ENCODE results near the gene EIF3L. TPM values are rescaled to one million over a fixed set of nuclear protein-coding genes. Genes with fewer than 3 reads are reported as not detected.

Gene EIF3L
- total and polyA plus RNA-seq, 2 of the 8 experiments (the other 6 are each of a cell fraction or from before 2014, with no cell fraction given), result 639 to 886 TPM

- POLR2A ChIA-PET (ENCODE audit: partially characterized antibody), result interaction anchor here (0.6 to 4.3 kb wide), 10 partner anchors 8 to 45 kb away, joined by 3 to 24 read pairs (median 4); partner anchors contain the start of genes ANKRD54, GALR3 and GCAT
- CTCF ChIA-PET (ENCODE audit: partially characterized antibody), result interaction anchor here (1.5 to 5.6 kb wide), 3 partner anchors 10 to 35 kb away, joined by 4 to 38 read pairs (median 29); no protein-coding TSS in a partner anchor
- no peak overlapping the region for H3K14ac ChIP-seq (ENCODE audit: insufficient read length)
- H3K23me2 ChIP-seq (ENCODE audit: low read depth, low read length), result peaks cover 9% of the 10 kb centered on the region
- no peak overlapping the region for H4K8ac ChIP-seq (ENCODE audit: extremely low read depth, insufficient read depth, low read length)
- H3K27ac ChIP-seq (ENCODE audit: low read depth, low read length), result no peak overlapping the region
- H3K79me2 ChIP-seq (ENCODE audit: control insufficient read depth in 1 of 2, insufficient read depth in 2 of 2, low read length in 2 of 2), result peaks cover 9 to 67% of the 10 kb centered on the region in 2 experiments
- H2BK120ac ChIP-seq (replicated peaks; ENCODE audit: low read depth, low read length), result no peak overlapping the region
- no peak overlapping the region for H3K4me3 ChIP-seq (ENCODE audit: extremely low read depth in 1 of 4, insufficient read depth in 2 of 4, low read depth in 3 of 4, low read length in 4 of 4)
- no peak overlapping the region for H3K4ac ChIP-seq (replicated peaks; ENCODE audit: insufficient read length, low read depth, low read length)
- no peak overlapping the region for H3K18ac ChIP-seq (ENCODE audit: extremely low read depth, low read length)
- H2BK12ac ChIP-seq (ENCODE audit: low read depth, low read length), result no peak overlapping the region
- DNase-seq (ENCODE audit: low read depth in 1 of 2, low spot score in 2 of 2) (no peak), FAIRE-seq (no peak)
- no peak overlapping the region for H3K23ac ChIP-seq (ENCODE audit: insufficient read length)
- no peak overlapping the region for H2BK15ac ChIP-seq (ENCODE audit: low read length)
- no peak overlapping the region for H3K4me2 ChIP-seq (ENCODE audit: insufficient read depth in 1 of 2, low read depth in 2 of 2, low read length in 2 of 2)
- H2BK20ac ChIP-seq (ENCODE audit: low read length), result no peak overlapping the region
- peaks cover 10% of the 10 kb centered on the region for H3K79me1 ChIP-seq (ENCODE audit: low read depth, low read length)
- H2AFZ ChIP-seq (ENCODE audit: low read length), result no peak overlapping the region
- H3K27me3 ChIP-seq (replicated peaks in 1 of 4; ENCODE audit: control insufficient read depth in 3 of 4, extremely low read depth in 1 of 4, insufficient read depth in 3 of 4, low read length in 3 of 4), result no peaks in the 10 kb centered on the region
- no peak overlapping the region for H3K9ac ChIP-seq (replicated peaks in 1 of 4; ENCODE audit: extremely low read depth in 1 of 4, low read depth in 3 of 4, low read length in 3 of 4)
- WGBS, 2 experiments (ENCODE audit: extremely low coverage in 1 of 2, insufficient coverage in 1 of 2, insufficient read length in 1 of 2, insufficient replicate concordance in 2 of 2, low coverage in 1 of 2, low lambda C conversion rate in 2 of 2, missing lambda C conversion rate in 1 of 2), result 95% methylated on average over 5 of the region's 5 CpGs; no CpG with 5 or more reads in 1 of the 2 experiments
- H3K56ac ChIP-seq (replicated peaks; ENCODE audit: insufficient read length, low read depth, low read length), result no peak overlapping the region
- no peak overlapping the region for H4K5ac ChIP-seq (ENCODE audit: insufficient read length, low read depth, low read length)
- peaks cover 2 to 7% of the 10 kb centered on the region in 2 experiments for H4K20me1 ChIP-seq (replicated peaks in 1 of 2; ENCODE audit: control insufficient read depth in 1 of 2, insufficient read depth in 2 of 2, low read length in 2 of 2)
- H3K4me1 ChIP-seq (replicated peaks in 1 of 4; ENCODE audit: control insufficient read depth in 3 of 4, insufficient read depth in 4 of 4, low read length in 3 of 4), result peaks cover 0 to 2% (median 2%) of the 10 kb centered on the region in 4 experiments; a peak in 3 of 7 replicates
- H2AK5ac ChIP-seq (ENCODE audit: low read depth, low read length), result no peak overlapping the region
- H4K91ac ChIP-seq (replicated peaks; ENCODE audit: insufficient read length, low read length), result no peak overlapping the region
- H2BK5ac ChIP-seq (ENCODE audit: low read depth, low read length), result no peak overlapping the region
- H3K36me3 ChIP-seq (ENCODE audit: control insufficient read depth in 2 of 4, insufficient read depth in 4 of 4, low read length in 3 of 4), result peaks cover 26 to 66% (median 55%) of the 10 kb centered on the region in 4 experiments
- H3K9me3 ChIP-seq (ENCODE audit: insufficient read depth in 2 of 2, low read depth in 1 of 2, low read length in 1 of 2), result no peaks in the 10 kb centered on the region
- TF ChIP-seq SRF (IDR thresholded peaks at IDR 0.05; ENCODE audit: low read depth, low read length) (no peak), EZH2 (IDR thresholded peaks at IDR 0.05; ENCODE audit: low read depth, low read length, severe bottlenecking) (no peak), CEBPB (IDR thresholded peaks at IDR 0.05; ENCODE audit: low read depth, low read length) (no peak), SP4 (IDR thresholded peaks at IDR 0.05; ENCODE audit: low read length) (no peak), RFX5 (IDR thresholded peaks at IDR 0.05; ENCODE audit: borderline replicate concordance, low read depth, low read length) (no peak), ZNF274 (IDR thresholded peaks at IDR 0.05; ENCODE audit: borderline replicate concordance, extremely low read depth, low read length) (no peak), SIRT6 (IDR thresholded peaks at IDR 0.05; ENCODE audit: low read length) (no peak), POLR2A (IDR thresholded peaks at IDR 0.05; ENCODE audit: control extremely low read depth in 1 of 2, low read depth in 2 of 2, low read length in 2 of 2) (no peak), CBX5 (IDR thresholded peaks at IDR 0.05; ENCODE audit: low read depth, low read length) (no peak), TAF7 (optimal IDR thresholded peaks at IDR 0.05; ENCODE audit: borderline replicate concordance, low read depth, low read length) (no peak), TBP (IDR thresholded peaks at IDR 0.05; ENCODE audit: low read depth, low read length) (no peak)
- TF ChIP-seq, protein P1, sequence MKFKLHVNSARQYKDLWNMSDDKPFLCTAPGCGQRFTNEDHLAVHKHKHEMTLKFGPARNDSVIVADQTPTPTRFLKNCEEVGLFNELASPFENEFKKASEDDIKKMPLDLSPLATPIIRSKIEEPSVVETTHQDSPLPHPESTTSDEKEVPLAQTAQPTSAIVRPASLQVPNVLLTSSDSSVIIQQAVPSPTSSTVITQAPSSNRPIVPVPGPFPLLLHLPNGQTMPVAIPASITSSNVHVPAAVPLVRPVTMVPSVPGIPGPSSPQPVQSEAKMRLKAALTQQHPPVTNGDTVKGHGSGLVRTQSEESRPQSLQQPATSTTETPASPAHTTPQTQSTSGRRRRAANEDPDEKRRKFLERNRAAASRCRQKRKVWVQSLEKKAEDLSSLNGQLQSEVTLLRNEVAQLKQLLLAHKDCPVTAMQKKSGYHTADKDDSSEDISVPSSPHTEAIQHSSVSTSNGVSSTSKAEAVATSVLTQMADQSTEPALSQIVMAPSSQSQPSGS (IDR thresholded peaks at IDR 0.05; ENCODE audit: low read length), result no peak
- TF ChIP-seq, protein P2, sequence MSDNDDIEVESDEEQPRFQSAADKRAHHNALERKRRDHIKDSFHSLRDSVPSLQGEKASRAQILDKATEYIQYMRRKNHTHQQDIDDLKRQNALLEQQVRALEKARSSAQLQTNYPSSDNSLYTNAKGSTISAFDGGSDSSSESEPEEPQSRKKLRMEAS (IDR thresholded peaks at IDR 0.05), result no peak
Observed at GRCh38 chr22:37852418-37852817, 3.2 kb downstream of the EIF3L start.
